Activated gamma-delta T cell treated with anti-CD3 and anti-CD28 coated beads, Interleukin-2, amount 50 U/mL, for 16 hours (primary cell): ENCODE results near the gene RABGGTA.

ENCODE experiments used
- DNase-seq: peaks from one replicate; pipeline ENCODE4 v3.0.0-alpha.2; 2020; ENCODE audit warnings: low read depth

The RABGGTA gene, protein sequence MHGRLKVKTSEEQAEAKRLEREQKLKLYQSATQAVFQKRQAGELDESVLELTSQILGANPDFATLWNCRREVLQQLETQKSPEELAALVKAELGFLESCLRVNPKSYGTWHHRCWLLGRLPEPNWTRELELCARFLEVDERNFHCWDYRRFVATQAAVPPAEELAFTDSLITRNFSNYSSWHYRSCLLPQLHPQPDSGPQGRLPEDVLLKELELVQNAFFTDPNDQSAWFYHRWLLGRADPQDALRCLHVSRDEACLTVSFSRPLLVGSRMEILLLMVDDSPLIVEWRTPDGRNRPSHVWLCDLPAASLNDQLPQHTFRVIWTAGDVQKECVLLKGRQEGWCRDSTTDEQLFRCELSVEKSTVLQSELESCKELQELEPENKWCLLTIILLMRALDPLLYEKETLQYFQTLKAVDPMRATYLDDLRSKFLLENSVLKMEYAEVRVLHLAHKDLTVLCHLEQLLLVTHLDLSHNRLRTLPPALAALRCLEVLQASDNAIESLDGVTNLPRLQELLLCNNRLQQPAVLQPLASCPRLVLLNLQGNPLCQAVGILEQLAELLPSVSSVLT

DNA sequence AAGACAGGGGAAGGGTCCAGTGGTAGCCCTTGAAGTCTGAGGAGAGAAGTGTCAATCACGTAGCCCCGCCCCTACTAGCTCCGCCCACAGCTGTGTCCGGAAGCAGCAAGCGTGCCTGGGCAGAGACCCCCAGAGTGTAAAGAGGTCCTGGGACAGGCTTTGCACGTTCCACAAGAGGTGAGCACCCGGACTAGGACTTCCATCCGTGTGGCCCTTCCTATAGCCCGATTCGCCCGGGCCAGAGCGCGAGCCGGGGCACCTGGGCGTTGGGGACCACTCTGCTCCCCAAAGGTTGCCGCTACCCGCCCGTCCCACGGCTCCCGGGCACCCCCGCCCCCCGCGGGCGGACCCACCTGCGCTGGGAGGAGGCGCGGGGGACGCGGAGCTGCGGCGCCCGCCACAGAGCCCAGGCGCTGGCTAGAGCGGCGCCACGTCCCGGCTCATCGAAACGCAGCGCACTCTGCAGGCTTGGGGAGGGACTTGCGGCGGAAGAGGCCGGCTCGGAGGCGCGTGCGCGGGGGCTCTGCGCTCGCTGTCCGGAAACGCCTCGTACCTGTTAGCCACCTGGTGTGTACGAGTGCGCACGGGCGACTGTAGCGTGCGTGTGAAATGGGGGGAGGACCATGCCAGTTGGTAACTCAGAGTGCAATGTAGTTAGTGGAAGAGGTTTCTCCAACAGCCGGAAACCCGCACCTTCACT, at the start of gene RABGGTA:
RABGGTA (minus strand) TSS at position 464 of the 700 bp plus-strand sequence. CDS start 482 bp downstream, outside the sequence.
- peak; percentile 82 for DNase-seq

DNA sequence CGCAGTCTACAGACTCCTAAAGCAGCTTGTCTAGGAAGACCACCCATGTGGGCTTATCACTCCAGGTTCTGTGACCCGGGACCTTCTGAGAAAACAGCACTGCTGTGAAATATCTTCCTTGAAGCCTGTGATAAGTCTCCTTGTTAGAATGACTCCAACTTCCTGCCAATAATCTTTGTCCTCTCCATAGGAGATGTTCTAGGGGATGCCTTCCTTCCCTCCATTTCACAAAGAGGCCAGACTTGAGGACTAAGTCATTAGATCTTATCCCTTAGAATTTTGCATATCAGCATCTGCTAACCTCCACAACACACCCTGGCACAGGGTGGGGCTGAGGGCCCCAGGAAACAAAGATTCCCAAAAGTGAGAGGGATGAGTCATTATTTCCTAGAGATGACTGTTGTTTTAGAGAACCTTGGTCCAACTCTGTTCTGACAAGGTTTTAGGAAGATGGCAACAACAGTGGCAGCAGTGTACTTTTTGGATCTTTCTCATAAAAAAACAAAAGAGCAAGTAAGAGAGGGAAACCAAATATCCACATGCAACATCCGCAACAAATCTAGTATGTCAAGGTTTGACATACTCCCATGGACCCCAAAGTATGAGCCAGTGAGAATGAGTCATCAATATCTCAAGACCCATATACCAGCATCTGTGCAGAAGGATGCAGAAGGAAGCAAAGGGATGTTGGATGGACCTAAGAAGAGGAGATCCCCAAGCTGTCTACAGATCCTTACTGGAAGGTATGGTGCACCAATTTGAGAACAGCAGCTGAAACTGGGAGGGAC, 45.9 kb upstream of the RABGGTA start:
- DNase-seq, result no peak

DNA sequence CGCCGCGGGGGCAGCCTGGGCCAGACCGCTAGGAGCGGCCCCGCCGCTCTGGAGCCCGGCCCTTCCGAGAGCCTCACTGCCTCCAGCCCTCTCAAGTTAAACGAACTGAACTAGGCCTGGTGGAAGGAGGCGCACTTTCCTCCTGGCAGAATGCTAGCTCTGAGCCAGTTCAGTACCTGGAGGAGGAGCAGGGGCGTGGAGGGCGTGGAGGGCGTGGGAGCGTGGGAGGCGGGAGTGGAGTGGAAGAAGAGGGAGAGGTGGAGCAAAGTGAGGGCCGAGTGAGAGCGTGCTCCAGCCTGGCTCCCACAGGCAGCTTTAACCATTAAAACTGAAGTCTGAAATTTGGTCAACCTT, 45.2 kb upstream of the RABGGTA start:
- DNase-seq, result no peak

DNA sequence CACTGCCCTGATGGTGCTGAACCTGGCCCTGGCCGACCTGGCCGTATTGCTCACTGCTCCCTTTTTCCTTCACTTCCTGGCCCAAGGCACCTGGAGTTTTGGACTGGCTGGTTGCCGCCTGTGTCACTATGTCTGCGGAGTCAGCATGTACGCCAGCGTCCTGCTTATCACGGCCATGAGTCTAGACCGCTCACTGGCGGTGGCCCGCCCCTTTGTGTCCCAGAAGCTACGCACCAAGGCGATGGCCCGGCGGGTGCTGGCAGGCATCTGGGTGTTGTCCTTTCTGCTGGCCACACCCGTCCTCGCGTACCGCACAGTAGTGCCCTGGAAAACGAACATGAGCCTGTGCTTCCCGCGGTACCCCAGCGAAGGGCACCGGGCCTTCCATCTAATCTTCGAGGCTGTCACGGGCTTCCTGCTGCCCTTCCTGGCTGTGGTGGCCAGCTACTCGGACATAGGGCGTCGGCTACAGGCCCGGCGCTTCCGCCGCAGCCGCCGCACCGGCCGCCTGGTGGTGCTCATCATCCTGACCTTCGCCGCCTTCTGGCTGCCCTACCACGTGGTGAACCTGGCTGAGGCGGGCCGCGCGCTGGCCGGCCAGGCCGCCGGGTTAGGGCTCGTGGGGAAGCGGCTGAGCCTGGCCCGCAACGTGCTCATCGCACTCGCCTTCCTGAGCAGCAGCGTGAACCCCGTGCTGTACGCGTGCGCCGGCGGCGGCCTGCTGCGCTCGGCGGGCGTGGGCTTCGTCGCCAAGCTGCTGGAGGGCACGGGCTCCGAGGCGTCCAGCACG, 44.6 kb upstream of the RABGGTA start:
- DNase-seq, result no peak

DNA sequence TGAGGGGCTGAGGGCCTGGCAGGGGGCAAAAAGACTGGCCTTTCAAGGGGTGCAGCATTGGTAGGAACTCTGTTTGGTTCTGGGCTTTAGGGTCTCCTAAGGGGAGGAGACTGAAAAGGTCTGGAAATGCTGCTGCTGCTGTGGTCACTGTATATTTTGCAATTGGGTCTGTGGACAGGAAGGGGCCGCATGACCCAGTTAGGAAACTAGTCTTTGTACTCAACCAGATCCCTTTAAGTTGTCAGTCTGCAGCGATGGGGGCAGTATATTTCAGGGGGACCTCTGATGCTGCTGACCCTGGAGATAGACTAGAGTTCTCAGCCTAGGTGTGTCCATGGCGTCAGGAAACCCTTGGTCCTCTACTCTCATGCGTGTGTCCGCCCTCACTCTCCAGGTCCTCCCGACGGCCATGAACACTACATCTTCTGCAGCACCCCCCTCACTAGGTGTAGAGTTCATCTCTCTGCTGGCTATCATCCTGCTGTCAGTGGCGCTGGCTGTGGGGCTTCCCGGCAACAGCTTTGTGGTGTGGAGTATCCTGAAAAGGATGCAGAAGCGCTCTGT, 43.9 kb upstream of the RABGGTA start:
- DNase-seq, result no peak

DNA sequence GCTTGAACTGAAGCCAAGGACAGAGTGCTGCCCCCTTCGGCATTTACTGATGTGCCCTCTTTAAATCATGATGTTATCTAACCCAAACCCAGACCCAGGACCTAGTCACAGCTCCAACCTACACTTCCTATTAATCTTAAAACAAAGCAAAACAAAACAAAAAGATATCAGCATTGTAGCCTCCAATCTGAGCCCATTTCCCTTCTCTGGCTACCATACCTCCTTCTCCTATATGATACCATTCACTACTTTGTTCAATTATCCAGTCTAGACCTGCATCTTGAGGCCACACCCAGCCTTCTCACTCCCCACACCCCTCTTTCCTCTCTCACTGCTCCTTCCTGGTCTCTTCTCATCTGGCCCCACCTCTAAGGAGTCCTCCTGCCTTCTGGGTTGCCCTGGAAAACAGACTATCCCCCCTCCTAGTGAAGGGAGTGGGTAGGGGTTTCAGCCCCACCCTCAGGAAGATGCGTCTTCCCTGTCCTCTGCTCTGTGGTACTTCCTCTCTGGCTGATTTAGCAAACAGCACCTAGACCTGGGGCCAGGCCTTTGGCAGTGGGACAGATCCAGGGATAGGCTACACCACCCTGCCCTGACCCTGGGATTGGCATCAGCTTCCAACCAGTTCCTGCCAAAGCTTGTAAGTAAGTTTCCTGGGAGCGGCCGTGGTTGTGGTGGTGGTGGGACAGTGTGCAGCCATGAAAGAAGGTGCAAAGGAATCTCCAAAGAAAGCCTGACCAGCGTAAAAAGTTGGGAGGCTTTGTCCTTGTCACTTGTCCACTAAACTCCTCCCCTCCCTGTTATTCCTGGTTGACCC, 43.2 kb upstream of the RABGGTA start:
- DNase-seq, result no peak

DNA sequence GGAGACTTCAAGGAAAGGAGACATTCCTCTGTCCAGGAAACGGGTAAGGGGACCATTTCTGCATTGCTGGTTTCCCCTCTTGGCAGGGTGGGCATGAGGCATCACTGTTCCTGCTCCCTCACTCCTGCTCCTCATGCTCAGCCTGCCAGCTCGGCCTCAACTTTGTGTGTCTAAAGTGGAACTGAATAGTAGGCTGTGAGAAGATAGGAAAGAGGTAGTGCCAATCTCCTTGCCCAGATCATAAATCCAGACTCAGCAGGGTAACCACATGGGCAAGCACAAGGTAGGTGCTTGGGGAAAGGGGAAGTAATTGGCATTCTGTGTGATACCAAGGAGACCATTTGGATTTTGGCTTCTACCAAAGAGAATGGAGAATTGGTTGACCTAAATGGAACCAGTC, 42.5 kb upstream of the RABGGTA start:
- no peak for DNase-seq

DNA sequence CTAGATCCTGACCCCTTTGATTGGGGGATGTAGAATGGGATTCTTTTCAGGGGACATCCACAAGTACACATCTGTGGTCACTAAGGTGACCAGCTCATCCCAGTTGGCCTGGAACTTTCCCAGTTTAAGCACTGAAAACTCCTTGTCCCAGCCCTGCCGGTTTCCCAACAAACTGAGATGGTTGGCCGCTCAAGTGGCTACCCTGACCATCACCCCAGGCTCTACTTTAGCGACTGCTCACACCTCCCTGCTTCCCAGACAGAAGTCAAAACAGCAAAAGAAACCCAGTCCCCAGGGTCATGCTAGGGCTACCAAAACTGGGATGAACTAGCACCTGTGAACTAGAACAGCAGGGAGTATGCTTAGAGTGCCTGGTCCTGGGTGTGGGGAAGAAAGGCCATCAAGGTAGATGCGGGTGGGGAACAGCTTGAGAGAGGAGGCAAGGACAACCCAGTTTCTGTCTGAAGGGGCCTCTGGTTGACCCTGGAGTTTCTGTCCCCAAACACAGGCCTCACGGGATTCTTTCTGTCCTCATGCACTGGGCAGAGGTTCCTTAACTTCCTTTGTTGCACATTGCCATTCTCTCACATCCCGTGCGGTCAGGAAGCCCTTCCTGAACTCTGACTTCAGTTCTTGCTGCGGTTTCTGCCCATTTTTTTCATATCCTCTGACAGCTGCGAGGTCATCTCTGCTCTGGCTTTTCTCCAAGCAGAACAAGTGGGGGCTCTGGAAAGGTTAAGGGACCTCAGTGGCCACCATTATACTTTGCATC, 41.5 kb upstream of the RABGGTA start:
- DNase-seq, result no peak

DNA sequence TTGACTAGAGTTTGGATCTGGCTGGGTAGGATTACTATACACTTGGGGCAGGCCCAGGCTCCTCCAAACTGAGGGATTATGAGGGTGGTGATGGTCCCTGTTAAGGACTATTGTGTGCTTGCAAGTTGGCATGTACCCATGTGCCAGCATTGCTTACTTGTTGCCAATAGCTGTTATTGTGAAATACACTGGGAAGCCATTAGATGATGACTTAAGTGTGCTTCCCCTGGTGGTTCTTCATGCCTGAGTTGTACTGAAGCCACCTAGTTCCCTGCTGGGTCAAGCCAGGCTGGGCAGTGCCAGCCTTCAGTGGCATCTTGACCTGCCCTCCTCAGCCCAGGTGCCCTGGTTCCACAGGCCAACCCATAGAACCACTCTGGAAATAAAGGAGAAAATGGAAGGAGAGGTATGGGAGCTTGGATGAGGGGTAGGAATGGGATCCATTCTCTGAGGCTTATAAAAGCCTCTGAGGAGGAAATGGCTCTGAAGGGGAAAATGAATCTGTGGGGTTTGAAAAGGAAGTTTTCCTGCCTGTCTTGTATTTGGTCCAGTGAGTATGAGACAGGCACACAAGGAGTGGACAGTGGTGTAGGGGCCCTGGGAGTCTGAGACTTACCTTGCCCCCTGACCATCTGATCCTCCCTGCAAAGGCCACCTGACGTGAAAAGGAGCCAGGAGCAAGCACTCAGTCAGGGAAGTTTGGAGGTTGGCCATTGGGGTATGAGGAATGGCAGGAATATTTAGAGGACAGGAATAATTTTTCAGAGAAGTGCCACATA, 40.6 kb upstream of the RABGGTA start:
- no peak for DNase-seq

DNA sequence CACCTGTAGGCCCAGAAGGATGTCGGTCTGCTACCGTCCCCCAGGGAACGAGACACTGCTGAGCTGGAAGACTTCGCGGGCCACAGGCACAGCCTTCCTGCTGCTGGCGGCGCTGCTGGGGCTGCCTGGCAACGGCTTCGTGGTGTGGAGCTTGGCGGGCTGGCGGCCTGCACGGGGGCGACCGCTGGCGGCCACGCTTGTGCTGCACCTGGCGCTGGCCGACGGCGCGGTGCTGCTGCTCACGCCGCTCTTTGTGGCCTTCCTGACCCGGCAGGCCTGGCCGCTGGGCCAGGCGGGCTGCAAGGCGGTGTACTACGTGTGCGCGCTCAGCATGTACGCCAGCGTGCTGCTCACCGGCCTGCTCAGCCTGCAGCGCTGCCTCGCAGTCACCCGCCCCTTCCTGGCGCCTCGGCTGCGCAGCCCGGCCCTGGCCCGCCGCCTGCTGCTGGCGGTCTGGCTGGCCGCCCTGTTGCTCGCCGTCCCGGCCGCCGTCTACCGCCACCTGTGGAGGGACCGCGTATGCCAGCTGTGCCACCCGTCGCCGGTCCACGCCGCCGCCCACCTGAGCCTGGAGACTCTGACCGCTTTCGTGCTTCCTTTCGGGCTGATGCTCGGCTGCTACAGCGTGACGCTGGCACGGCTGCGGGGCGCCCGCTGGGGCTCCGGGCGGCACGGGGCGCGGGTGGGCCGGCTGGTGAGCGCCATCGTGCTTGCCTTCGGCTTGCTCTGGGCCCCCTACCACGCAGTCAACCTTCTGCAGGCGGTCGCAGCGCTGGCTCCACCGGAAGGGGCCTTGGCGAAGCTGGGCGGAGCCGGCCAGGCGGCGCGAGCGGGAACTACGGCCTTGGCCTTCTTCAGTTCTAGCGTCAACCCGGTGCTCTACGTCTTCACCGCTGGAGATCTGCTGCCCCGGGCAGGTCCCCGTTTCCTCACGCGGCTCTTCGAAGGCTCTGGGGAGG, 39.5 kb upstream of the RABGGTA start, which contains the start of gene LTB4R:
LTB4R (plus strand) TSS at position 857 of the 959 bp plus-strand sequence. CDS start 4,150 bp downstream, outside the sequence.
- peak; percentile 28 for DNase-seq

DNA sequence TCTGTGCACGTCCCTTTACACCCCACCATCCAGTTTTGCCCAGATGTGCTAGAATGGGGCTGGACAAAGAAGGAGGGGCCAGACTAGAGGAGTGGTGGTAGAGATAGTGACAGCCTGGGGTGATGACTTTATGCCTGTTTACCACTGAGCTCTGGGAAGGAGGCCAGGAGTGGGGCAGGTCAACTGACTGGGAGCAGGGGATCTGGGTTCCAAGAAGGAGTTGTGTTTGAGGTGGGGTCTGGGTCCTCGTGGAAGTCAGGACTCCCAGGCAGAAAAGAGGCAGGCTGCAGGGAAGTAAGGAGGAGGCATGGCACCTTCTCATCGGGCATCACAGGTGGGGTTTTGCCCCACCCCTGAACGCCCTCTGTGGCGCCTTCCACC, 38.9 kb upstream of the RABGGTA start:
- DNase-seq, result no peak

DNA sequence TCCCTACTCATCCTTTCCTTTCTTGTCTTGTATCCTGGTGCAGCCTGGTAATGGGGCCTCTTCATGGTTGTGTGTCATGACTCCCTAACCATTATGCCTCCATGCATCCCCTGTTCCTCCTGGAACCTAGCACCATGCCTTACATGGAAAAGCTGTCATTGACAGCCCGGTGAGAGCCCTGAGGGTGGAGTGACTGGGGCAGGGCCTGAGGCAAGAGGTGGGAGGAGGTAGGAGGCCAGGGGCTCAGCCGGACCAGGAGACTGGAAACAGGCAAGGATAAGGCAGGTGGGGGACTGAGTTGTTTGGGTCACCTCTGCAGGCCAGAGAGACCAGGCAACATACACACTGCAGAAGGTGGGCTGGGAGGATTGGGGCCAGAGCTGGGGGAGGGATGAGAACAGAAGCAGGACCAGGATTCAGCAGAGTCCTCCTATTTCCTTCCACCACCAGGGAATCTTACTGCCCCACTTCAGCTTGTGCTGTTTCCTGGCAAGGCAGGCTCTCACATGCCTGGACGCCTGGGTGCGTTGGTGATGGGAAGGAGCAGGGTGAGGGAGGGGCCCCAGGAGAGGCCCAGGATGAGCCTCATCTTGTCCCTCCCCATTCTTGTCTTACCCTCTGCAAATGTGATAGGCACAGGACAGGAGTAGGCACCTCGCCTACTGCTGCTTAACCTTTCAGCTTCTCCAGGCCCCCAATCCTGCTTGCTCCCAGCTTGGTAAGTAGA, 38.3 kb upstream of the RABGGTA start, which contains the start of gene LTB4R2:
LTB4R2 (plus strand) TSS at position 603 of the 727 bp plus-strand sequence. CDS start 525 bp downstream, outside the sequence.
- no peak for DNase-seq

DNA sequence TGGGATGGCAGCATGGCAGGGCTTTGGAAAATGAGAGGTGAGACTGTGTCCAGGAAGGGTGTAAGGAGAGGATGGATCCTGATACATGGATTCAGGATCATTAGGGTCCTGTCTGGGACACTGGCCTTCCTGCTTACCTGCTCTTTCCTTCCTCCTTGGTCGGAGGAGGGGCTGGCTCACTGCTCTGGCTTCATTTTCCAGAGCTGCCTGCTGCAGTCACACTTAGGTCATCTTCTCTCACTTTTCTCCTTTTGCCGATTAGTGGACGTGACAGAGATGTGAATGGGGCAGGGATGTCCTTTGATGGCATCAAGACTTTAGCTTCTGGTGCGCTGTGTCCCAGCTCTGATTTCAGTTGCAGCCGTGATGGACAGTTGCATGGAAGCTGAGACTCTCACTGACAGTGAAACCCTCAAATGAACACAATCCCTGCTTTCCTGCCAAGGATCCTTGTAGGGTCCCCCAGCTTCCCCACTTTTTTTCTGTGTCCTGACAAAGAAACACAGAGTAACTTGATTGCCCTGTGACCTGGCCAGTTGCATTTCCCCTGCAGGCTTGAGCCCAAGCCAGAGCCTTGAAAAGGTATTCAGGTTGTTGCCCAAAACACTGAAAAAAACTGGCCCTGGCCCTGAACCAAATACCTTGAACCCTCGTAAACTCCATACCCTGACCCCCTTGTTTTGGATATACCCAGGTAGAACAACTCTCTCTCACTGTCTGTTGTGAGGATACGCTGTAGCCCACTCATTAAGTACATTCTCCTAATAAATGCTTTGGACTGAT, 37.1 kb upstream of the RABGGTA start:
- DNase-seq, result no peak

DNA sequence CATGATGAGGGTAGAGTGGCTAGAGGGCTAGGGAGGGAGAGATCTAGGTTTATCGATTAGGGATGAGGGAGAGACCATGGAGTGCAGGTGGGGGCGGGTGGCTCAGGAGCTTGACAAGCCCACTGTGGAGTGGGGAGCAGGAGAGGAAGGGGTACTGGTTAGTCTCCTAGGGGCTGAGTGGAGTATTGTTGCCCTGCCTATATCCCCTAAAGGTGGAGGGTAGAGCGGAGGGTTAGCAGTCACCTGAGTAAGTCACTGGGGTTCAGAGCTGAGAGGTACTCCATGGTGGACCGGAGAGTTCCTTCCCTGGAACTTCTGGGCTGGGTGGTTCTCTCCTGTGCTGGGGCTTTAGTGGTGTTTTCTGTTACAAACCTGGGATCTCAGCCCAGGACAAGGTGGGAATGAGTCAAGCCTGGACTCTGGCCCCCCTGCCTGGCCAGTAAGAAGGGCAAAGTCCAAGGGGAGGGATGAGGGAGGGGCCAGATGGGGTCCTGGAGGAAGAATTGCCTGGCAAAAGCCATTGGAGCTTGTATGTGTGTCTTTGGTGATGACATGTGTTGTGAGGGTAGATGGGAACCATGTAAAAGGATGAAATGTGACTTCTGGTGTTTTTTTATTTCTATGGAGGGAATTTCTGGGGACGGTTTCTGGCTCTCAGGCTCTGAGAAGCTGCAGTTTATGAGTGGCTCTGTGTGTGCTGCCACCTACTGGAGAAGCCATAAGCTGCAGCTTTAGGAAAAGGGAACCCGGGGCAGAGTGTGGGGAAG, 36.4 kb upstream of the RABGGTA start, which contains the start of gene CIDEB:
CIDEB (minus strand) TSS at position 403 of the 767 bp plus-strand sequence; CDS start at position 284, 119 bp downstream.
- DNase-seq, result peak; percentile 33

DNA sequence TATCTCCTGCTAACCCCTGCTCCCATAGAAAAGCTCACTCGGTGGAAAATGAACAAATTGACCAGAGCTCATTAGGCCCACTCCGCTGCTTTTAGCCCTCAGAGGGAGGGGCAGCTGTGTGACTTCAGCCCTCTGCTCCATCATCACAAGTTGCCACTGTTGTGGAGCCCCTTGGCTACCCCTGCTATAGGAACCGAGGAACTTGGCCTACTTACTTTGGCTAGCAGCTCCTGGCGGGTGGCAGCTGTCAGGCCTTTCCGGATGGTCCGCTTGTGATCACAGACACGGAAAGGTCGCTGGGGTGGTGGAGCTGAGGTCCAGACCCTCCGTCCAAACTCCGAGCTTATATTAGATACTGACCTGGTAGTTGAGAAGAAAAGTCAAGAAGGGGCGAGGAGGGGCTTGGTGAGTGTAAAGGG, 35.8 kb upstream of the RABGGTA start:
- no peak for DNase-seq
